ENCODE data around the gene ZNF672. TPM values are rescaled to one million over a fixed set of nuclear protein-coding genes. Genes with fewer than 3 reads are reported as not detected.

ZNF672 gene
- total and polyA plus RNA-seq, 4 donors = 6.4 to 28.0 (median 20.1) TPM

DNA sequence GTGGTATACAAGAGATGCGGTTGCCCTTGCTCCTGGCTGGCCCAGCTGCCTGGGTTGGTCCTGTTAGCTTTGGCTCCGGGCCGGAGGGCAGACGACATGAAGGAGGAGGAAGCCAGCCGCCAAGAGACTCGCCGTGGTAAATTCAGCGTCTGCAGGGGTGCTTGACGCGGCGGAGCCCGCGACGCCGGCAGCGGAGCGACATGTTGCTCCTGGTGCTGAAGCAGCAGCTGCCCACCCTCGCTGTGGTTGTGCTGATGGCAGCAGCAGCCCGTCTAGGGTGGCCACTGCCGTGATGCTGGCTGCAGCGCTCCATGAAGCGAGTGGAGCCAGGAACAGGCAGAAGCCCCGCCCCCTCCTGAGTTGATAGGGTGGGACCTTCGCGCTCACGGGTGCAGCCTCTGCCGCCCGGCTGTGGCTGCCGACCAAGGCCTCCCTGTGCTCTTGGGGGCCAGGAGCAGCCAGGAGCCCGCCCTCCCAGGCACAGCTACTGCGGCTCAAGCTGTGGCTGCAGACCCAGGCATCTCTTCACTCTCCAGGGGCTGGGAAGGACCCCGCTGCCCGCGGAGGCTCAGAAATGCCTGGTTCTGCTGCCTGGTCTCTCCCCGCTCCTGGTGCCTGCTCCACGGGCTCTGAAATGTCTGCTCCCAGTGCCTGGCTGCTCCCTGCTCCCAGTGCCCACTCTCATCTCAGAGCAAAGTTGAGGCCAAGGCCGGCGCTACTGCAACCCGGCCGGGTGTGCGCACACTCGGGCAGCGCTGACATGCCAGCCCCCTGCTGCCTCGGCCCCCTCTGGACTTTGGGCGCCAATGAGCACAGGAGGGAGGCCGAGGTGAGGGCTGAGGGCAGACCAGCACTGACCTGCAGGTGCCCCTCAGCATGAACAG, 25.2 kb downstream of the ZNF672 start:
- Histone ChIP-seq H3K36me3 (ENCODE audit: control insufficient read depth in 4 of 4, insufficient read depth in 3 of 4, low read depth in 1 of 4, low read length in 3 of 4) (no peaks in the 10 kb centered on the region), H3K4me1 (ENCODE audit: control insufficient read depth in 4 of 4, insufficient read depth in 4 of 4, low read length in 3 of 4) (peaks cover 4 to 23% (median 12%) of the 10 kb centered on the region in 4 donors), H3K27me3 (ENCODE audit: control insufficient read depth in 4 of 4, insufficient read depth in 4 of 4, low read length in 3 of 4) (no peaks in the 10 kb centered on the region), H3K9ac (ENCODE audit: low read depth in 1 of 2, low read length in 2 of 2) (no peak overlapping the region), H3K27ac (ENCODE audit: low read depth in 1 of 2, low read length in 2 of 2) (peak overlapping the region in 1 of 2 donors; percentile 4), H3K4me3 (ENCODE audit: low read depth in 1 of 3, low read length in 3 of 3) (peak overlapping the region; percentile 21 to 63 (median 46)), H3K9me3 (ENCODE audit: control insufficient read depth in 4 of 4, low read length in 3 of 4) (no peaks in the 10 kb centered on the region)
- DNase-seq (ENCODE audit: low spot score) = peak; percentile 90
- WGBS = 12% methylated on average over 46 of the region's 46 CpGs
- peak; percentile 19 for TF ChIP-seq SP1 (IDR thresholded peaks at IDR 0.05)
- no peak for TF ChIP-seq RXRA (IDR thresholded peaks at IDR 0.05)
- TF ChIP-seq MAX (IDR thresholded peaks at IDR 0.05) = no peak
- peak; percentile 61 for TF ChIP-seq YY1 (IDR thresholded peaks at IDR 0.05)
- no peak for TF ChIP-seq HNF4A (conservative IDR thresholded peaks at IDR 0.05)
- TF ChIP-seq NR2F2 (IDR thresholded peaks at IDR 0.05) = no peak

DNA sequence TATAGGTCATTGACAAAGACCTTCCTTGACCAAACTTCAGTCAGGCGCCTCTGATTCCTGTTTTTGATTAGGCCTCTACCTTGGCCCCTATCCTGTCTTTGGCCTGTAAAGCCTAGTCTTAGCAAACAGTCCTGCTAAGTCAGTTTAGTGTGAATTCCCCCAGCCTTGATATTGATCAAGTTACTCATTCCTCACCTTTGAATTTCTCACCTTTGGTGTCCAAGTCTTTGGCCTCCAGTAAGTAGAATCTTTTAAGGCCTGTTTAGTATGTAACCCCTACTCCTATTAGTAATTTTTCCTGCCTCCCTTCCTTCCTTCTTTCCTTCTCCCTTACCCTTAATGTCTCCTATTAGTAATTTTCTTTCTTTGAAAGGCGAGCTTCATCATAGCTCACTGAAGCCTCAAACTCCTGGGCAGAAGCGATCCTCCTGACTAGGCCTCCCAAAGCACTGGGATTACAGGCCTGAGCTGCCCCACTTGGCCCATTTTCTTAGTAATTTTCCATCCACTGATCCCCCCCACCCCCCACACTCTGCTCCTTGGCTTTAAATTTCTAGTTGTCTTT, 33.9 kb downstream of the ZNF672 start:
- no peak overlapping the region for H3K4me3 ChIP-seq (ENCODE audit: low read depth in 1 of 3, low read length in 3 of 3)
- DNase-seq (ENCODE audit: low spot score) = no peak
- no peak overlapping the region for H3K9ac ChIP-seq (ENCODE audit: low read depth in 1 of 2, low read length in 2 of 2)

More for the DNA sequence above, 33.9 kb downstream of the ZNF672 start:
- 99% methylated on average over 3 of the region's 3 CpGs for WGBS
- Histone ChIP-seq H3K27me3 (ENCODE audit: control insufficient read depth in 4 of 4, insufficient read depth in 4 of 4, low read length in 3 of 4) (no peaks in the 10 kb centered on the region), H3K9me3 (ENCODE audit: control insufficient read depth in 4 of 4, low read length in 3 of 4) (no peaks in the 10 kb centered on the region), H3K27ac (ENCODE audit: low read depth in 1 of 2, low read length in 2 of 2) (no peak overlapping the region), H3K36me3 (ENCODE audit: control insufficient read depth in 4 of 4, insufficient read depth in 3 of 4, low read depth in 1 of 4, low read length in 3 of 4) (no peaks in the 10 kb centered on the region), H3K4me1 (ENCODE audit: control insufficient read depth in 4 of 4, insufficient read depth in 4 of 4, low read length in 3 of 4) (peaks cover 2 to 12% (median 4%) of the 10 kb centered on the region in 4 donors)
- TF ChIP-seq JUND (IDR thresholded peaks at IDR 0.05) (no peak), GABPA (IDR thresholded peaks at IDR 0.05 in 1 of 2, conservative IDR thresholded peaks at IDR 0.05 in 1 of 2) (no peak), RAD21 (IDR thresholded peaks at IDR 0.05) (no peak), MAX (IDR thresholded peaks at IDR 0.05) (no peak), EGR1 (IDR thresholded peaks at IDR 0.05; ENCODE audit: low read depth in 2 of 2) (no peak), CTCF (IDR thresholded peaks at IDR 0.05; ENCODE audit: low read depth, low read length, missing input control) (no peak), HNF4G (IDR thresholded peaks at IDR 0.05) (no peak), SP1 (IDR thresholded peaks at IDR 0.05) (no peak), NR2F2 (IDR thresholded peaks at IDR 0.05) (no peak), FOXA1 (IDR thresholded peaks at IDR 0.05) (no peak), ZBTB33 (IDR thresholded peaks at IDR 0.05) (no peak), TAF1 (conservative IDR thresholded peaks at IDR 0.05) (no peak), RXRA (IDR thresholded peaks at IDR 0.05) (no peak), HNF4A (conservative IDR thresholded peaks at IDR 0.05) (no peak), FOXA2 (IDR thresholded peaks at IDR 0.05) (no peak), YY1 (IDR thresholded peaks at IDR 0.05) (no peak)
- TF ChIP-seq, protein P1, sequence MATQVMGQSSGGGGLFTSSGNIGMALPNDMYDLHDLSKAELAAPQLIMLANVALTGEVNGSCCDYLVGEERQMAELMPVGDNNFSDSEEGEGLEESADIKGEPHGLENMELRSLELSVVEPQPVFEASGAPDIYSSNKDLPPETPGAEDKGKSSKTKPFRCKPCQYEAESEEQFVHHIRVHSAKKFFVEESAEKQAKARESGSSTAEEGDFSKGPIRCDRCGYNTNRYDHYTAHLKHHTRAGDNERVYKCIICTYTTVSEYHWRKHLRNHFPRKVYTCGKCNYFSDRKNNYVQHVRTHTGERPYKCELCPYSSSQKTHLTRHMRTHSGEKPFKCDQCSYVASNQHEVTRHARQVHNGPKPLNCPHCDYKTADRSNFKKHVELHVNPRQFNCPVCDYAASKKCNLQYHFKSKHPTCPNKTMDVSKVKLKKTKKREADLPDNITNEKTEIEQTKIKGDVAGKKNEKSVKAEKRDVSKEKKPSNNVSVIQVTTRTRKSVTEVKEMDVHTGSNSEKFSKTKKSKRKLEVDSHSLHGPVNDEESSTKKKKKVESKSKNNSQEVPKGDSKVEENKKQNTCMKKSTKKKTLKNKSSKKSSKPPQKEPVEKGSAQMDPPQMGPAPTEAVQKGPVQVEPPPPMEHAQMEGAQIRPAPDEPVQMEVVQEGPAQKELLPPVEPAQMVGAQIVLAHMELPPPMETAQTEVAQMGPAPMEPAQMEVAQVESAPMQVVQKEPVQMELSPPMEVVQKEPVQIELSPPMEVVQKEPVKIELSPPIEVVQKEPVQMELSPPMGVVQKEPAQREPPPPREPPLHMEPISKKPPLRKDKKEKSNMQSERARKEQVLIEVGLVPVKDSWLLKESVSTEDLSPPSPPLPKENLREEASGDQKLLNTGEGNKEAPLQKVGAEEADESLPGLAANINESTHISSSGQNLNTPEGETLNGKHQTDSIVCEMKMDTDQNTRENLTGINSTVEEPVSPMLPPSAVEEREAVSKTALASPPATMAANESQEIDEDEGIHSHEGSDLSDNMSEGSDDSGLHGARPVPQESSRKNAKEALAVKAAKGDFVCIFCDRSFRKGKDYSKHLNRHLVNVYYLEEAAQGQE (IDR thresholded peaks at IDR 0.05) = no peak
- TF ChIP-seq, protein P2, sequence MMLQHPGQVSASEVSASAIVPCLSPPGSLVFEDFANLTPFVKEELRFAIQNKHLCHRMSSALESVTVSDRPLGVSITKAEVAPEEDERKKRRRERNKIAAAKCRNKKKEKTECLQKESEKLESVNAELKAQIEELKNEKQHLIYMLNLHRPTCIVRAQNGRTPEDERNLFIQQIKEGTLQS (IDR thresholded peaks at IDR 0.05) = no peak

Measured in liver (tissue), 9 donors.